ENCODE results near the gene TAS2R60.
"Not testable (repeated sequence)": the region's sequence is repeated elsewhere in the genome, so short reads cannot be mapped to it uniquely, and the experiment has no call there.

Gene TAS2R60

DNA sequence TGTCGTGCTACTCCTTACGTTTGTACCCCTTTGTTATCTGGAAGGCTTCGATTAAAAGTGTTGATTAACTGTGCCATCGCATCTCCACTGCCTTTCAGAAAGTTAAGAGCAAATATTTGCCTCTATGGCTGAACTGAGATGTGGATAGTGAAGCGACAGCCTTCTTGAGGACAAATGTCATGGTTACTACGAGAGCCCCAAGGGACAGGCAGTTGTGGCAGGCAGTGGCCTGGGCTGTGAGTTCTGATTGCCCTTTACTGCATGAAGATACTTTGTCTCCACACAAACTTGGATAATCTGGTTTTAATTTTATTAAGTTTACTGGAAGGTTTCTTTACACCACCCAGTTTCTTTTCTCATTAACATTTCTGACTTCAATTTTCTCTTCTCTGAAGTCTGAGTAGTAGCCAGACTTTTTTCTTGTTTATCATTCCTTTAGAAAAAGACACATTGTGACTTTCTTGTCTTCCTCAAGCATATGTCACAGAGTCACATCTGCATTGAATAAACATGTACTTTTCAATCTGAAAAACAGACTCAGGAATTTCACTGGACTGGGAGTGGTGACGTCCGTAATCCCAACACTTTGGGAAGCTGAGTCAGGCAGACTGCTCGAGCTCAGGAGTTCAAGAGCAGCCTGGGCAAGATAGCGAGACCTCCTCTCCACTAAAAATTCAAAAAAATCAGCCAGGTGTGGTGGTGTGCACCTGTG is 36.0 kb downstream of the TAS2R60 start:
- DNase-seq (ENCODE audit: low spot score), result no peak

DNA sequence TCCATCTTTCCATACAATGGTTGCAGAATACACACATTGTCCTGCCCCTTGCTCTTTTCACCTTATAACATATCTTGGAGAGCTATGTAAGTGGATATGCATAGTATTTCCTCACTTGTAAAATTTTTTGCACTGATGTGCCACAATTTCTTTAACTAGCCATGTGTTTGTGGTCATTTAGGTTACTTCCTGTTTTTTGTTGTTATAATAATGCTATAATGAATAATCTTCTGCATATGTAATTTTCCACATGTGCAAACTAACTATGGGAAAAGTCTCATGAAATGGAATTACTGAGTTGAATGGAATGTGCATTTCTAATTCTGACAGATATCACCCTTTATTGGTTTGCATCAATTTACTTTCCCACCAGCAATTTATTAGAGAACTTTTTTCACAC is 37.2 kb downstream of the TAS2R60 start:
- no peak for DNase-seq (ENCODE audit: low spot score)

DNA sequence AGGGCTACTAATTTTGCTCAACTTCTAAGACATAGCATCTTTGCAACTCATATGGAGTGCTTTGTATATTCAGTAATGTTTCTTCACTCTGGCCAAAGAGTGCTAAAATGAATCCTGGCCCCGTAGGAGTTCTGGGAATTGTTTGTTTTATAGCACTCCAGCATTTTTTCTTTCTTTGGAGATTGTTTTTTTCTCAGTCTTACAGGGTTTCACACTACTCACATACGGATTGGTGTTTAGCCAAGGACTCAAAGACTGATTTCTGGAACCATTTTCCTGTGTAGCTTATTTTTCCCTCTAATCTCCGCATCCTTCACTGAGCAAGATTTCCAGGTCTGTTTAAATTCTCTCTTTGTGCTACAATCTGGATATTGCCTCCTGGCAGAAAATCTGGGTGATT is 40.9 kb downstream of the TAS2R60 start:
- DNase-seq (ENCODE audit: low spot score), result no peak

DNA sequence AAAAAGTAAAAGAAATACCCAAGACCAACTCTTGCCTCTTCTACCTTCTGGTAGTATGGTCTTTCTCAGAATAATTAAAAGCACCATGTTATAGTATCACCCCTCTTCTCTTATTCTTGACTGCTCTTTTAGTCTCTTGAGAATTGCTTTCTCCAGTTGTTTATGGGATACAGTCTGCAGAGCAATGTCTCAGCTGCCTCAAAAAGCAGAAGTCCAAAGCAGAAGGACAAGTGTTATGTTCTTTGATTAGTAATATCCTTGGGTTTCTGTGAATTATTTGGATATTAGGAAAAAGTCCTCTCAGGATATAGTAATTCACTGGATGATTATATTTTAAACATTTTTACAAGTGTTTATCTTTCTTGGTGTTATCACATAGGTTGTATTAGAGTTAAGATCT is 41.8 kb downstream of the TAS2R60 start:
- DNase-seq (ENCODE audit: low spot score), result no peak

DNA sequence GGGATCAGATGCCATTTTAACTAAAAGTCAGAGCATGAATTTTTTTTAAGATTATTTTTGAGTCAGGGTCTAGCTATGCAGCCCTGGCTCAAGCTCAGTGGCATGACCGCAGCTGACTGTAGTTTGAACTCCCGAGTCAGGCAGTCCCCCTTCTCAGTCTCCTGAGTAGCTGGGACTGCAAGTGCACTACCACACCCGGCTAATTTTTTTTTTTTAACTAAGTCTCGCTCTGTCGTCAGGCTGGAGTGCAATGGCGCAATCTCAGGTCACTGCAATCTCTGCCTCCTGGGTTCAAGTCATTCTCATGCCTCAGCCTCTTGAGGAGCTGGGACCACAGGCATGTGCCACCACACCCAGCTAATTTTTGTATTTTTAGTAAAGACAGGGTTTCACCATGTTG is 42.2 kb downstream of the TAS2R60 start:
- no peak for DNase-seq (ENCODE audit: low spot score)

DNA sequence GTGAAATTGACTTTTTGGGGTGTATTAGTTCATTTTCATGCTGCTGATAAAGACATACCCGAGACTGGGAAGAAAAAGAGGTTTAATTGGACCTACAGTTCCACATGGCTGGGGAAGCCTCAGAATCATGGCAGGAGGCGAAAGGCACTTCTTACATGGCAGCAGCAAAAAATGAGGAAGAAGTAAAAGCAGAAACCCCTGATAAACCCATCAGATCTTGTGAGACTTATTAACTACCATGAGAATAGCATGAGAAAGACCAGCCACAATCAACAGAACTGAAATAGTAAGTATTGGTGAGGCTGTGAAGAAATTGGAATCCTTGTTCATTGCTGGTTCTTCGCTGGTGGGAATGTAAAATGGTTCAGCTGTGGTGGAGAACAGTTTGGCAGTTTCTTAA is 43.0 kb downstream of the TAS2R60 start:
- not testable (repeated sequence) for DNase-seq (ENCODE audit: low spot score)

DNA sequence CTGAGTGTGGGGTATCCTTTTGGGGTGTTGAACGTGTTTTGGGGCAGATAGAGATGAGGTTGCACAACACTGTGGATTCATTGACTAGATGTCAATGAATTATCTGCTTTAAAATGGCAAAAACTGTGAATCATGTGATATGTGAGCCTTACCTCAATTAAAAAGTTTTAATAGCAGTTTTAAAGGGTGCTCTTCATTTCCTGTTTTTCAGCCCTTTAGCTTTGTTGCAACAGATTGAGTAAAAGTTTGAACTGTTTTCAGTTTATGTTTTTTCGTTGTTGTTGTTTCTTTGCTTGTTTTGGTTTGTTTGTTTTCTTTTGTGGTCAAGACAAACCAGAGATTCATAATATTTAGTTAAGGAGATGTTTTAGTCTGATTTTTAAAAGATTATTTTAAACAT is 43.8 kb downstream of the TAS2R60 start:
- DNase-seq (ENCODE audit: low spot score), result no peak

DNA sequence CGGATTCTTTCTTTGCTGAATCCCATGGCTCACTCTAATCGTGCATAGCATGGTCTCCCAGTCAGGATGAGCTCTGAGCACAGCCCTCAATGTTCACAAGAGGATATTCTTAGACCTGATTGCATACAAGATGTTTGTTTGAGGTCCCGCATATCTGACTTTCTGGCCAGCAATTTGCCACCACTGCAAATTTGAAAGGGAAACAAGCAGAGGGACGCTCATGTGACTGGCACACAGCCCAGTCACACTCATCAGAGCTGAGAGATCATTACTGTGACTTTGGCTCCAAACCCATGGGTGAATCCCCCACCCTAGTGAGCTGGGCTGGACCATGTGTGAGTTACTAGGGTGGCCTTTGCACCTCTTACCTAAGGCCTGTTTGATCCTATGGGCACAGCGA is 44.3 kb downstream of the TAS2R60 start:
- DNase-seq (ENCODE audit: low spot score), result no peak

DNA sequence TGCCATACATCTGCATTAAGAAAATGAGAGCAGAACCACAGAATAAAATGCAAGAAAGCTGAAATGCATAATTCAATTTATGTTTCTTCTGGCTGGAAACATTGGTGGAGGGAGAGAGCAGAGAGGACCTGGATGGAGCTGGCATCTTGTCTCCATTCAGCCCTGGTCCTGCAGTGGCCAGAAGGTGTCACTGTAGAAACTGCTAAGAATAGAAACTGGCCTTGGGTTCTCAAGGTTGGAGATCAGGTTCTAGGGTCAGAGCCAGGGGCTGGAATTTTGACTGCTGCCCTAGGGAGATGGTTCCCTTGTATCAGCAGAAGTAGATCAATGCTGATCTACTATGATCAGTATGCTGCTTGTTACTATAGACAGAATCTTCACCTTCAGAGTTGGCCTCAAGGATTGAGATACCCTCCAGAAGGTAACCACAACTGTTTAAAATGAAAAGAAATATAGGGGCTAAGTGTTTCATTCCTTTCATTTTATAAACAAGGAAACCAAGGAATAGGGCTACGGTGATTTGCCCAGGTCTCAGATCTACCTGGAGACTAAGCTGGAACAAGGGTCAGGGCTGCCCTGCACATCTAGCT is 47.6 kb downstream of the TAS2R60 start:
- DNase-seq (ENCODE audit: low spot score), result no peak

DNA sequence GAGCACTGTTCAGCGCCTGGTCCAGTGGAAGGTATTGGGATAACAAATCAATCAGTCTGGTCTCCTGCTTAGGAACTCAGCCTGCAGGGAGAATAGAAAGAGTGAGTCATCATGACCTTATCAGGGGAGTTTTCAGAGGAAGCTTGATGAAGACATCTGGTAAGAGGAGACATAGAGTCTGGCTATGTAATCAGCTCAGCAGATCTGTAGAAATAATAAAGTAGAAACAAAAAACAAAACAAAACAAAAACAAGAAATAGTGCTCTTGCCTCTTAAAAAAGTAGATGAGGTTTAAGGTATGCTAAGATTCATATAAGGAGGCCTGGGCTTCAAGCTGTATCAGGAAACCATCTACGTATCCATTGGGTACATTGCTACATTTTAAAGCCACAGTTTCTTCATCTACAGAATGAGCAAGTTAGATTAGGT is 48.8 kb downstream of the TAS2R60 start:
- no peak for DNase-seq (ENCODE audit: low spot score)

DNA sequence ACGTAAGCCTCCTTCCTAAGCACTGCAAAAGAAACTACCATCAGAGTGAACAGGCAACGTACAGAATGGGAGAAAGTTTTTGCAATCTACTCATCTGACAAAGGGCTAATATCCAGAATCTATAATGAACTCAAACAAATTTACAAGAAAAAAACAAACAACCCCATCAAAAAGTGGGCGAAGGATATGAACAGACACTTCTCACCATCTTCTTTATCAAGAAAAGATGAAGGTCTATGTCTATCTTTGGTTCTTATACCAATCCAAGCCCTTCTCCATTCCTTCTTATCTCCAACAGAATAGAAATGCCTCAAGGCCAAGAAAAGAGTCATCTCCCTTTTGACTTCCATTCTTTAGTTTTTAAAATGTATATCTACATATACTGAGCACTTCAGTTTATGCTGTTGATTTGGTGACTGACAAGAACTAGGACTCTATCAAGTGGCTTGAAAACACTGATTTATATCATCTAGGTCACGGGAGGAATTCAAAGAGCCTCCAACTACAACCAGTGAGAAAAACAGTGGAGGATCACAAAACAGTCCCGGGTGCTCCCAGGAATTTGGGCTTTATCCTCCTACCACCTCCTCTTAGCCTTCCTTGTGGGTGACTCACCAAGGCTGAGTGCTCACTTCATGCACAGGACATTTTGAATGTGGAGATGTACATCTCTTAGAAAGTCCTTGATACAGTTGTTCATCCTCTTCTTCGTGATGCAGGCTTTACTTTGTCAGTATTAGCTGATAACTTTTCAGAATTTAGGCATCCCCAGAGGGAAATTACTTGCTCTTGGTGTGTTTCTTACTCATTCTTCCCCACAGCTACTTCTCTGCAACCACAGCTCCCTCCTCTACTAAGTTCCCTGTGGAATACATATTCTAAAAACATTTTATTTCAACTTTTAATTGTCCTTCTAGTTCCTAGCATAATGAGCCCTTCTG is 49.8 kb downstream of the TAS2R60 start:
- DNase-seq (ENCODE audit: low spot score), result no peak

DNA sequence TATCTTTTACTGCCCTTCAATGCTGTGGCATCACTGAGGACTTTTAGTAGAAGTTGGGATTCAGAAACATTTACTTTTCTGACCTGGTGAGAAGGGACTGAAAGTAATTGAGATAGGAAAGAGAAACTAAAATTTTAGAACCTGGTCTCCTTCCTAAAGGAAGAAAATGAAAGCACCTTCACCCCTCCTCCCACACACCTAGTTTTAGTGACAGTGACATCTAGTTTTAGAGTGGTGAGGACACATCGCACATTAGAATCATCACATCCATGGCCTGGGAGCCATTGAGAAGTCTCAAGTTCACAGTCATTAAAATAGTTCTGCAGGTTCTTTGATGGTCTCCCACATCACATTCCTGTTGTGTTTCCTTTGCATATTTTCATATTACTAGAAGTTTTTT is 50.5 kb downstream of the TAS2R60 start:
- DNase-seq (ENCODE audit: low spot score), result no peak

Measured in globus pallidus (tissue), 1 donor.